Fibroblast of the conjunctiva (primary cell): Measurements from ENCODE around the gene SCAF1.
"Not testable (repeated sequence)": the region's sequence is repeated elsewhere in the genome, so short reads cannot be mapped to it uniquely, and the experiment has no call there.

Experiments
- DNase-seq: peaks from one replicate; pipeline ENCODE4 v3.0.0-alpha.2; 2010; ENCODE audit warnings: low read depth

Gene SCAF1

GRCh38 chr19:49614096-49614833, 27.7 kb upstream of the SCAF1 start:
- no peak for DNase-seq

GRCh38 chr19:49615861-49616260, 26.1 kb upstream of the SCAF1 start:
- DNase-seq: no peak

GRCh38 chr19:49616532-49616931, 25.5 kb upstream of the SCAF1 start:
- DNase-seq: no peak

GRCh38 chr19:49616945-49617344, 25.1 kb upstream of the SCAF1 start:
- DNase-seq: no peak

- not testable (repeated sequence) for DNase-seq
These were observed 24.1 kb upstream of the SCAF1 start for GRCh38 chr19:49617860-49618259.

- DNase-seq: no peak
These were observed 16.8 kb upstream of the SCAF1 start for GRCh38 chr19:49624967-49625910.

GRCh38 chr19:49626226-49626625, 15.8 kb upstream of the SCAF1 start:
- no peak for DNase-seq

- no peak for DNase-seq
These were observed 12.3 kb upstream of the SCAF1 start for GRCh38 chr19:49629659-49630058.

GRCh38 chr19:49631014-49631588, 10.9 kb upstream of the SCAF1 start:
- DNase-seq: no peak

GRCh38 chr19:49631610-49632192, 10.3 kb upstream of the SCAF1 start:
- DNase-seq: no peak

GRCh38 chr19:49632576-49632975, 9.4 kb upstream of the SCAF1 start:
- DNase-seq: no peak

- DNase-seq: not testable (repeated sequence)
These were observed 8.7 kb upstream of the SCAF1 start for GRCh38 chr19:49633273-49633672.

- DNase-seq: no peak
These were observed 6.3 kb upstream of the SCAF1 start for GRCh38 chr19:49635530-49636232.

GRCh38 chr19:49636233-49636932, 5.6 kb upstream of the SCAF1 start:
- DNase-seq: no peak

GRCh38 chr19:49637821-49638738, 3.9 kb upstream of the SCAF1 start:
- DNase-seq: peak; percentile 74

- DNase-seq: no peak
These were observed 2.5 kb upstream of the SCAF1 start for GRCh38 chr19:49639401-49640112.

GRCh38 chr19:49640113-49640898, 1.7 kb upstream of the SCAF1 start, which contains the start of gene RRAS:
Gene RRAS (minus strand): TSS chr19:49640143. CDS start chr19:49640098, 45 bp downstream.
- peak; percentile 100 for DNase-seq

- DNase-seq: no peak
These were observed 555 bp downstream of the SCAF1 start for GRCh38 chr19:49642492-49643035.
